Astrocyte of the spinal cord (primary cell): Measurements from ENCODE around the gene ABCC8.

ENCODE experiments used
- DNase-seq: peaks from one replicate; pipeline ENCODE4 v3.0.0; 2011; ENCODE audit warnings: low read depth, low spot score
- H3K4me3 ChIP-seq: 2 replicates; pipeline ENCODE4 v1.5.1; 2011; ENCODE audit warnings: low read depth, mild to moderate bottlenecking, low read length, moderate library complexity
- CTCF ChIP-seq: IDR thresholded peaks from 2 replicates; pipeline ENCODE4 v1.5.1; 2012; ENCODE audit warnings: low read depth, mild to moderate bottlenecking, low read length, inconsistent platforms
- in situ Hi-C: cut with HindIII; loops from 2 replicates; pipeline ENCODE4 v1.10.0; 2017; ENCODE audit warnings: low sequenced_read_pairs

ABCC8 gene

GRCh38 chr11:17366495-17366894 is 110.2 kb downstream of the ABCC8 start:
- in situ Hi-C loops: no loop called here
- TF ChIP-seq CTCF: no peak
- no peak overlapping the region for H3K4me3 ChIP-seq
- DNase-seq: no peak

DNA sequence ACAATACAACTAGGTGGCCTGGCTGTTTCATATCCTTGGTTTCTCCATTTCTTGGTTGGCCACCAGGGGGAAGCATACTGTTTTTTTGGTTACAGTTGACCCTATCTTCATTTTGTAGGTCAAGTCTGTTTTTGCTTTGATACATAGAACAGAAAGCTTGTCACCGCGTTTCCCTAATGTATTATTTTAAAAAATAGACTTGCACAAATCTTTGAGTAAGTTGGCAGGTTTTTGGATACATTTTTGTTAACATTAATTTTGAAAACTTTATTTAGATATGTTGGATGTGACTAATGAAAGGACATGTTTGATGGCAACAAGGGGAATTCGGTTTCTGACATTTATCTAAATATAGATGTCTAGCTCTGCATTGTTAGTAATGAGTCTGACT is 122.0 kb downstream of the ABCC8 start:
- in situ Hi-C loops: no loop called here
- peak; percentile 69 for DNase-seq
- TF ChIP-seq CTCF: peak; percentile 74
- no peak overlapping the region for H3K4me3 ChIP-seq

DNA sequence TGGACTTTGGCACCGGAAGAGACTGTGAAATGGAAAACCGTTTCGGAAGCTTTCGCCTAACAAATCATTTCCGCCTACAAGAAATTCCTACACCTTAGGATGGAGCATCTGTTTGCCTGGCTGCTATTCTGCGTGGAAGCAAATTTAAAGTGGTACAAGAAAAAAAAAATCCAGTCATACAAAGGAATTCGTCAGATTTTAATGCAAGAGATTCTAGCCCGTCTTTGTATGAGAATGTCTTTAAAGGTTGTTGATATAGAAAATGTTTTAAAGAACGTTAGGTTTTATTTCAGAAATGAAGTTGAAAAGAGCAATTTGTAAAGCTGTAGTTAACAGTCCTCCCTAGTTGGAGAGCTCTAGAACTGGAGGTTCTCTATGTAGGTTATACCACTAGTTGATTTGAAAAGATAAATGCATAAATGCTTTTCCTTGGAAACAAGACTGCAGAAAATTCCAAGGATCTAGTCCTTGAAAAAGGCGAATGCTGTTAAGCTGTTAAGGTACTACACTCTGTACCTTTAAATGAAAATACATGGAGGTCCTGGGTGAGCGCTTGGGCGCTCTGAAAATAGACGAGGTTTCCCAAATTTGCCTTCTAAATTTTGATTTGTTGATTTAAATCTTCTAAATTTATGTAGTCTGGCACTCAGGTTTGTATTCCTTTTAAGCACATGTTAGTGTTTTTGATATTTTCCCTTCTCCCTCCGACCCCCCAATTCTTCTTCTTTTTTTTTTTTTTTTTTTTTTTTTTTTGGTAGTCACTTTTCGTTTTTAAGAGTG is 122.6 kb downstream of the ABCC8 start:
- peak overlapping the region; percentile 54 for H3K4me3 ChIP-seq
- in situ Hi-C loops: no loop called here
- no peak for TF ChIP-seq CTCF
- no peak for DNase-seq

DNA sequence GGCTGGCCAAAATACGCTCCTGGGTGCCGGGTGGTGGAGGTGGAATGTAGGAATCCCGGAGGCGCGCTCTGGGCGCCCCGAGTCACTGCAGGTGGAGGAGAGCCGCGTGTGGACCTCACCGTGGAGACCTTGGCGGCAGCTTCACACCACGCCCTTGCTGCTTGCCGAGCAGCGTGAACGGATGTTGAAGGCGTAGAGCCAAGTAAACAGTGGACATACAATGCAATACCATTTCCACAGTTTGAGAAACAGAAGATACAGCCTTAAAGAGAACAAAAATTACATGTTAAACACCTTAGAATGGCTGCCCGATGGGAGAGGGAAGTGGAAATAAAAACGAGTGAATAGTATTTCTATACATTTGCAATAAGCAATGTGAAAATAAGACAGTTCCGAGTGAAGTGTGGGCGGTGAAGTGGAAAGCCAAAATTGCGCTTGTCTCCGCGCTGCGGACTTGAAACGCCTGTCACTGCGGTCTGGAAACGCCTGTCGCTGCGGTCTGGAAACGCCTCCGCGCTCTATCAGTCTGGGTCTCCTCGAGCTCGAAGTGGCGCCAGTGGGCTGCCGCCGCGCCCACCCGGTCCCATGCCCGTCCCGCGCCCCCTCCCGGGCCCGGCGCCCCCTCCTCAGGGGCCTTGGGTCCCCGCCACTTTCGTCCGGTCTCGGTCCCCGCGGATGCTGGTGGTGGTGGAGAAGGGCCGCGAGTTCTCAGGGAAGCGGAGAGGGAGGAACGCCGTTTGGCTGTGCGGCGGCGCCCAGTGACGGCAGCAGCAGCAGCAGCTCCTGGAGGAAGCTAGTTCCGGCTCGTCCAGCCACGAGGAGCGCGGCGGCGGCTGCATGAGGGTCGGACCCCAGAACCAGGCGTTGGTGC is 123.5 kb downstream of the ABCC8 start:
- peak overlapping the region; percentile 54 for H3K4me3 ChIP-seq
- DNase-seq: peak; percentile 79
- TF ChIP-seq CTCF: no peak
- in situ Hi-C loops: no loop called here

DNA sequence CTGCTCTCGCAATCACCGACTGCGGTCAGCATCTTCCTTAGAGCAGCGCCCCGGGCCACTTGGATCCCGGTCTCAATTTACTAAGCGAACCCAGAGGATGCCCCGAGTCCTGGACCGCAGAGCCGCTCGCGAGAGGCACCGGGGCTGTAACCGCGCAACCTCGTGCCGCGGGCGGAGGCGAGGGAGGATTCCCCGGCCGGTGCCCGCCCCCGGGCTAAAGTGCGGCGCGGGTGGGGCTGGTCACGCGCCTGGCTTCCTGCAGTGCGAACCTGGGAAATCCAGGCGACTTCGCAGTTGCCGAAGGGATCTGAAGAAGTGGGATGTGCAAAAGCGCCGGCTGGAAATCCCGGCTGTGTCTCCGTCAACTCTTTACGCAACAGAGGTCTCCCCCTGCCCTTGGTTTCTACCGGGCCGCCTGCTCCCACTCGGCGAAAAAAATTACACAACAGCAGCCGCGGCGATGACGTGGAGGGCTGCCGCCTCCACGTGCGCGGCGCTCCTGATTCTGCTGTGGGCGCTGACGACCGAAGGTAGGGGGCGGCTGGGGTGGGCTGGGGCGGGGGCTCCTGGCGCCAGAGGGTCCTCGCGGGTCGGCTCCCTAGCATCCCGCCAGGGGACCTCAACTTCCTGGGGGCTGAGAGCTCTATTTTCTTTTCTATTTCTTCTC is 125.0 kb downstream of the ABCC8 start, which contains the start of gene NCR3LG1:
Gene NCR3LG1, plus strand, starts transcription at position 291 of the 667 bp plus-strand sequence. Its CDS starts 170 bp downstream, at position 461.
- no peak for TF ChIP-seq CTCF
- in situ Hi-C loops: no loop called here
- peak within 1 kb of the TSS; percentile 54 for H3K4me3 ChIP-seq
- peak; percentile 67 for DNase-seq

GRCh38 chr11:17351172-17351509 is 125.5 kb downstream of the ABCC8 start:
- no peak for DNase-seq
- in situ Hi-C loops: no loop called here
- TF ChIP-seq CTCF: no peak
- H3K4me3 ChIP-seq: peak overlapping the region; percentile 54
